ENCODE data around the gene PON3. TPM values are rescaled to one million over a fixed set of nuclear protein-coding genes. Genes with fewer than 3 reads are reported as not detected.

The PON3 gene
- total RNA-seq, 1 donor from 2014 or later: 8.9 TPM

GRCh38 chr7:95367606-95368005 is 28.6 kb downstream of the PON3 start:
- intact Hi-C loops (cut with DNase I): no loop called here
- DNase-seq (ENCODE audit: low spot score) (no peak), ATAC-seq (no peak)

- no peak for DNase-seq (ENCODE audit: low spot score)
- ATAC-seq: no peak
- intact Hi-C loops (cut with DNase I): no loop called here
Observed at GRCh38 chr7:95365151-95365550, 31.0 kb downstream of the PON3 start.

- no peak for ATAC-seq
- no peak for DNase-seq (ENCODE audit: low spot score)
- intact Hi-C loops (cut with DNase I): no loop called here
Observed at GRCh38 chr7:95357623-95358022, 38.6 kb downstream of the PON3 start.

- no peak for DNase-seq (ENCODE audit: low spot score)
- no peak for ATAC-seq
- intact Hi-C loops (cut with DNase I): no loop called here
Observed at GRCh38 chr7:95342642-95343307, 53.4 kb downstream of the PON3 start.

- intact Hi-C loops (cut with DNase I): no loop called here
- ATAC-seq (no peak), DNase-seq (ENCODE audit: low spot score) (no peak)
Observed at GRCh38 chr7:95342029-95342428, 54.1 kb downstream of the PON3 start.

GRCh38 chr7:95340491-95340890 is 55.7 kb downstream of the PON3 start:
- ATAC-seq: no peak
- intact Hi-C loops (cut with DNase I): no loop called here
- no peak for DNase-seq (ENCODE audit: low spot score)

GRCh38 chr7:95338832-95339231 is 57.3 kb downstream of the PON3 start:
- intact Hi-C loops (cut with DNase I): no loop called here
- ATAC-seq: no peak
- no peak for DNase-seq (ENCODE audit: low spot score)

GRCh38 chr7:95335093-95335492 is 61.1 kb downstream of the PON3 start:
- no peak for DNase-seq (ENCODE audit: low spot score)
- no peak for ATAC-seq
- intact Hi-C loops (cut with DNase I): no loop called here

- intact Hi-C loops (cut with DNase I): no loop called here
- no peak for DNase-seq (ENCODE audit: low spot score)
- no peak for ATAC-seq
Observed at GRCh38 chr7:95334447-95334846, 61.7 kb downstream of the PON3 start.

- ATAC-seq: no peak
- DNase-seq (ENCODE audit: low spot score): no peak
- intact Hi-C loops (cut with DNase I): no loop called here
Observed at GRCh38 chr7:95330961-95331337, 65.2 kb downstream of the PON3 start.

GRCh38 chr7:95330204-95330960 is 65.8 kb downstream of the PON3 start:
- ATAC-seq: no peak
- intact Hi-C loops (cut with DNase I): no loop called here
- DNase-seq (ENCODE audit: low spot score): no peak

- no peak for ATAC-seq
- intact Hi-C loops (cut with DNase I): no loop called here
- DNase-seq (ENCODE audit: low spot score): no peak
Observed at GRCh38 chr7:95327356-95327755, 68.8 kb downstream of the PON3 start.

- intact Hi-C loops (cut with DNase I): no loop called here
- no peak for ATAC-seq
- DNase-seq (ENCODE audit: low spot score): no peak
Observed at GRCh38 chr7:95324431-95324830, 71.7 kb downstream of the PON3 start, which contains the start of gene PON1. PON1 (minus strand) TSS chr7:95324532; CDS start chr7:95324475, 57 bp downstream.

- intact Hi-C loops (cut with DNase I): no loop called here
- DNase-seq (ENCODE audit: low spot score): no peak
- ATAC-seq: no peak
Observed at GRCh38 chr7:95323410-95324129, 72.6 kb downstream of the PON3 start.

GRCh38 chr7:95322854-95323253 is 73.3 kb downstream of the PON3 start:
- intact Hi-C loops (cut with DNase I): no loop called here
- DNase-seq (ENCODE audit: low spot score) (no peak), ATAC-seq (no peak)

GRCh38 chr7:95322396-95322795 is 73.8 kb downstream of the PON3 start:
- ATAC-seq: no peak
- no peak for DNase-seq (ENCODE audit: low spot score)
- intact Hi-C loops (cut with DNase I): no loop called here

- ATAC-seq: no peak
- intact Hi-C loops (cut with DNase I): no loop called here
Observed at GRCh38 chr7:95321720-95322119, 74.5 kb downstream of the PON3 start.

GRCh38 chr7:95320651-95321050 is 75.5 kb downstream of the PON3 start:
- DNase-seq (ENCODE audit: low spot score): no peak
- intact Hi-C loops (cut with DNase I): no loop called here
- no peak for ATAC-seq

More at GRCh38 chr7:95321720-95322119, 74.5 kb downstream of the PON3 start:
- DNase-seq (ENCODE audit: low spot score): no peak

GRCh38 chr7:95319570-95319969 is 76.6 kb downstream of the PON3 start:
- no peak for DNase-seq (ENCODE audit: low spot score)
- intact Hi-C loops (cut with DNase I): no loop called here
- ATAC-seq: no peak

- intact Hi-C loops (cut with DNase I): no loop called here
- DNase-seq (ENCODE audit: low spot score) (no peak), ATAC-seq (no peak)
Observed at GRCh38 chr7:95318501-95319100, 77.6 kb downstream of the PON3 start.
